Activated gamma-delta T cell treated with Interleukin-2 at 50 U/mL for 16 hours (primary cell): Measurements from ENCODE around the gene KIF1B.

Experiments used
- DNase-seq: peaks from one replicate; pipeline ENCODE4 v3.0.0-alpha.2; 2020

KIF1B gene

GRCh38 chr1:10339815-10340214, 129.4 kb downstream of the KIF1B start:
- DNase-seq: no peak

- DNase-seq: no peak
Observed at GRCh38 chr1:10340930-10341590, 130.7 kb downstream of the KIF1B start.

GRCh38 chr1:10347109-10347508, 136.7 kb downstream of the KIF1B start:
- DNase-seq: no peak

GRCh38 chr1:10353282-10353681, 142.9 kb downstream of the KIF1B start:
- no peak for DNase-seq

GRCh38 chr1:10353693-10354092, 143.3 kb downstream of the KIF1B start:
- no peak for DNase-seq

GRCh38 chr1:10360045-10360444, 149.7 kb downstream of the KIF1B start:
- DNase-seq: no peak

GRCh38 chr1:10361515-10361914, 151.1 kb downstream of the KIF1B start:
- DNase-seq: no peak

GRCh38 chr1:10368194-10368593, 157.8 kb downstream of the KIF1B start:
- DNase-seq: no peak

GRCh38 chr1:10374442-10374860, 164.1 kb downstream of the KIF1B start:
- DNase-seq: no peak

GRCh38 chr1:10377365-10378029, 167.1 kb downstream of the KIF1B start:
- DNase-seq: peak; percentile 20

GRCh38 chr1:10378081-10378841, 167.9 kb downstream of the KIF1B start:
- DNase-seq: no peak

- no peak for DNase-seq
Observed at GRCh38 chr1:10379101-10379620, 168.8 kb downstream of the KIF1B start.

GRCh38 chr1:10379676-10380075, 169.3 kb downstream of the KIF1B start:
- DNase-seq: no peak

- no peak for DNase-seq
Observed at GRCh38 chr1:10380594-10381275, 170.4 kb downstream of the KIF1B start.

GRCh38 chr1:10383630-10384029, 173.3 kb downstream of the KIF1B start:
- DNase-seq: no peak

GRCh38 chr1:10384219-10384618, 173.8 kb downstream of the KIF1B start:
- DNase-seq: no peak

GRCh38 chr1:10386761-10387676, 176.6 kb downstream of the KIF1B start:
- no peak for DNase-seq

- no peak for DNase-seq
Observed at GRCh38 chr1:10387677-10388386, 177.5 kb downstream of the KIF1B start.

- DNase-seq: no peak
Observed at GRCh38 chr1:10388387-10388715, 178.0 kb downstream of the KIF1B start.

GRCh38 chr1:10389271-10389973, 179.1 kb downstream of the KIF1B start:
- no peak for DNase-seq

- DNase-seq: no peak
Observed at GRCh38 chr1:10396870-10397269, 186.5 kb downstream of the KIF1B start.
